ENCODE results near the gene KRTAP5-5.
"Not testable (repeated sequence)": the region's sequence is repeated elsewhere in the genome, so short reads cannot be mapped to it uniquely, and the experiment has no call there.

GRCh38 chr11:1596576-1597121 is 32.9 kb upstream of the KRTAP5-5 start:
- TF ChIP-seq CTCF (conservative IDR thresholded peaks at IDR 0.05; ENCODE audit: low read length); EZH2phosphoT487 (IDR thresholded peaks at IDR 0.05; ENCODE audit: borderline replicate concordance): not testable (repeated sequence)

All from Loucy (cell line).